Tibial nerve (tissue), 4 donors: Measurements from ENCODE around the gene TMEM220. TPM values are rescaled to one million over a fixed set of nuclear protein-coding genes. Genes with fewer than 3 reads are reported as not detected.

Experiments
- DNase-seq, 2 donors: peaks; one replicate each; pipeline ENCODE4 v3.0.0-alpha.2; 2019; ENCODE audit warnings: low spot score in 2 of 2
- H3K27ac ChIP-seq, 4 donors: fragments of 200-600 bp; sonication (generic) in 3 of 4; one replicate each; pipeline ENCODE4 v1.5.1; 2017 to 2019; ENCODE audit warnings: mild to moderate bottlenecking in 1 of 4
- H3K27me3 ChIP-seq, 2 donors: fragments of 200-600 bp; sonication (generic) in 1 of 2; one replicate each; pipeline versions ENCODE4 v1.5.1 to v1.6.0; 2017 to 2019
- H3K36me3 ChIP-seq, 3 donors: fragments of 200-600 bp; sonication (generic); one replicate each; pipeline ENCODE4 v1.5.1; 2018 to 2019
- H3K4me1 ChIP-seq, 4 donors: fragments of 200-600 bp; sonication (generic) in 3 of 4; one replicate each; pipeline ENCODE4 v1.5.1; 2017 to 2019
- H3K4me3 ChIP-seq, 4 donors: fragments of 200-600 bp; sonication (generic) in 3 of 4; one replicate each; pipeline ENCODE4 v1.5.1; 2017 to 2019; ENCODE audit warnings: mild to moderate bottlenecking in 1 of 4, moderate library complexity in 1 of 4
- H3K9me3 ChIP-seq, 4 donors: fragments of 200-600 bp; sonication (generic) in 3 of 4; one replicate each; pipeline ENCODE4 v1.5.1; 2017 to 2019
- EP300 ChIP-seq, 2 donors: sonication (generic); formaldehyde crosslinking; IDR thresholded peaks; one replicate each; pipeline ENCODE4 v1.6.1; 2017; ENCODE audit warnings: antibody characterized with exemption in 2 of 2, mild to moderate bottlenecking in 1 of 2
- POLR2A ChIP-seq, 2 donors: fragments of 450-650 bp; IDR thresholded peaks; one replicate each; pipeline ENCODE4 v1.6.1; 2017; ENCODE audit warnings: antibody characterized with exemption in 2 of 2, mild to moderate bottlenecking in 2 of 2, moderate library complexity in 2 of 2
- WGBS, 2 donors: methylation state at CpG; one replicate each; pipeline ENCODE4 v1.1.5; 2018; 5-methylcytosine and 5-hydroxymethylcytosine counted together
- total RNA-seq, 4 donors: library from RNA; depleted of rRNA; stranded (reverse); fragments of >200 nt; gene quantifications; one replicate each; pipeline ENCODE4 v1.1.0, GENCODE V29; 2016
- TF ChIP-seq, protein P1 (sequence below), 5 experiments: fragments of 200-600 bp in 3 of 5; fragments of 450-650 bp in 2 of 5; sonication (generic) in 3 of 5; IDR thresholded peaks; one replicate each; pipeline ENCODE4 v1.5.1; 2016 to 2019; ENCODE audit warnings: antibody characterized with exemption in 5 of 5, mild to moderate bottlenecking in 3 of 5, moderate library complexity in 2 of 5

Gene TMEM220
- total RNA-seq, 4 donors from 2014 or later: 4.5 to 9.2 (median 8.9) TPM

DNA sequence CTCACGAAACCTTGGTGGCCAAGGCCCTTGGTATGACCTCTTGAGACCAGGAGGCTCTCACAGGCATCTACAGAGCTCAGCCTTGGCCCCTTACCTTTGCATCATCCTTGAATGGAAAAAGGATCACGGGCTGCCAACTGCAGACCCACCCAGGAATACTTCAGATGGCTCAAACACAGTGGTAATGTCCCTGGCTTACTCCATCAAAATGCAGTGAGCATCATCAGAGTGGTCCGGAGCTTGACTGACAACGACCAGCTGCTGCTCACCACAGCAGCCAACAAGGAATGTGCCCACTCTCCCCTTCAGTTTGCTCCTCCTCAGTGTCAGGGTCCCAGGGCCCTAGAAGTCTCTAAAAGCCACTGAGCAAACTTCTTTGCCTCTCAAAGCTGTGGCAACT, 55.1 kb downstream of the TMEM220 start:
- H3K27me3 ChIP-seq: no peaks in the 10 kb centered on the region
- no peak overlapping the region for H3K27ac ChIP-seq
- WGBS, 2 donors: 95 to 96% methylated on average over 4 of the region's 4 CpGs
- no peak overlapping the region for H3K4me3 ChIP-seq
- H3K9me3 ChIP-seq: no peaks in the 10 kb centered on the region
- H3K4me1 ChIP-seq: no peaks in the 10 kb centered on the region
- no peak for DNase-seq
- TF ChIP-seq POLR2A (IDR thresholded peaks at IDR 0.05) (no peak), EP300 (IDR thresholded peaks at IDR 0.05) (no peak)
- TF ChIP-seq, protein P1, sequence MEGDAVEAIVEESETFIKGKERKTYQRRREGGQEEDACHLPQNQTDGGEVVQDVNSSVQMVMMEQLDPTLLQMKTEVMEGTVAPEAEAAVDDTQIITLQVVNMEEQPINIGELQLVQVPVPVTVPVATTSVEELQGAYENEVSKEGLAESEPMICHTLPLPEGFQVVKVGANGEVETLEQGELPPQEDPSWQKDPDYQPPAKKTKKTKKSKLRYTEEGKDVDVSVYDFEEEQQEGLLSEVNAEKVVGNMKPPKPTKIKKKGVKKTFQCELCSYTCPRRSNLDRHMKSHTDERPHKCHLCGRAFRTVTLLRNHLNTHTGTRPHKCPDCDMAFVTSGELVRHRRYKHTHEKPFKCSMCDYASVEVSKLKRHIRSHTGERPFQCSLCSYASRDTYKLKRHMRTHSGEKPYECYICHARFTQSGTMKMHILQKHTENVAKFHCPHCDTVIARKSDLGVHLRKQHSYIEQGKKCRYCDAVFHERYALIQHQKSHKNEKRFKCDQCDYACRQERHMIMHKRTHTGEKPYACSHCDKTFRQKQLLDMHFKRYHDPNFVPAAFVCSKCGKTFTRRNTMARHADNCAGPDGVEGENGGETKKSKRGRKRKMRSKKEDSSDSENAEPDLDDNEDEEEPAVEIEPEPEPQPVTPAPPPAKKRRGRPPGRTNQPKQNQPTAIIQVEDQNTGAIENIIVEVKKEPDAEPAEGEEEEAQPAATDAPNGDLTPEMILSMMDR (IDR thresholded peaks at IDR 0.05): no peak
- peaks cover 0 to 60% (median 0%) of the 10 kb centered on the region in 3 donors for H3K36me3 ChIP-seq

DNA sequence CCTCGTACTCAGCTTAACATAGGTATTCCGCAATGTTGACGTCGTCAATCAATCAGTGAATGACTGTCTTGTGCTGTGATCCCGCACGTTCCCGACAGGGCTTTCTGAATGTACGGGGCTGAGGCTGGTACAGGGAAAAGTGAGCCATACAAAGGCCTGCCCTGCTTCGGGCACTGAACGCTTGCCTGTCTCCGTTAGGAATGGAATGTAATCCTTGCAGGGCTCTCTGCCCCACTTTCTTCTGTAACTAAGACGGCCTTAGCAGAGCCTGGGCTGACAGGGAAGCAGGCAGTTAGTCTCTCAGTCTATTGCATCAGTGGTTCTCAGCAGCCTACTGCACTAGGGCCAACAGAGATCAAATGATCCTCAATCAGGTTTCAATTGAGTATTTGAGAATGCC, 56.5 kb downstream of the TMEM220 start:
- TF ChIP-seq, protein P1 (IDR thresholded peaks at IDR 0.05): no peak
- TF ChIP-seq POLR2A (IDR thresholded peaks at IDR 0.05): no peak
- TF ChIP-seq EP300 (IDR thresholded peaks at IDR 0.05): no peak
- WGBS, 2 donors: 87 to 88% methylated on average over 11 to 12 of the region's 12 CpGs
- no peak for DNase-seq
- H3K36me3 ChIP-seq: peaks cover 0 to 46% (median 0%) of the 10 kb centered on the region in 3 donors
- no peaks in the 10 kb centered on the region for H3K27me3 ChIP-seq
- no peaks in the 10 kb centered on the region for H3K9me3 ChIP-seq
- H3K27ac ChIP-seq: no peak overlapping the region
- no peak overlapping the region for H3K4me3 ChIP-seq
- no peaks in the 10 kb centered on the region for H3K4me1 ChIP-seq

DNA sequence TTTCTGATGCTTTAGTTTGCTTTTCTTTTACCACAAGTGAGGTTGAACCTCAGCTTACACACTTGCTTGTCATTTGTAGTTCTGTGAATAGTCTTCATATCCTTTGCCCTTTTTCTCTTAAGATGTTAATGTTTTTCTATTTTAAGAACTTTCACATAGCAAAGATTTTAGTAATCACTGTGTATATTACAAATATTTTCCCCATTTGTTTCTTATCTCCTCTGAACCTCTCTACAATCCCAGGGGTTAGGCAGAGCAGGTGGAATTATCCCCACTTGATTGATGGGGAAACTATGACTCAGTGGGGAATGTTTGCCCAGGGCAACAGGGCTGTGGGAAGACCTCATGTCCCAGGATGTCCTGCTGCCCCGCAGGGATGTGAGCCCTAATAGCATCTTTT, 61.0 kb downstream of the TMEM220 start:
- Histone ChIP-seq H3K36me3 (peaks cover 0 to 15% (median 0%) of the 10 kb centered on the region in 3 donors), H3K4me1 (no peaks in the 10 kb centered on the region), H3K27me3 (no peaks in the 10 kb centered on the region), H3K9me3 (no peaks in the 10 kb centered on the region), H3K4me3 (no peak overlapping the region), H3K27ac (no peak overlapping the region)
- DNase-seq: no peak
- WGBS, 2 donors: 74 to 100% methylated on average over 1 of the region's 1 CpG
- TF ChIP-seq, protein P1 (IDR thresholded peaks at IDR 0.05): no peak
- no peak for TF ChIP-seq EP300 (IDR thresholded peaks at IDR 0.05)
- no peak for TF ChIP-seq POLR2A (IDR thresholded peaks at IDR 0.05)

DNA sequence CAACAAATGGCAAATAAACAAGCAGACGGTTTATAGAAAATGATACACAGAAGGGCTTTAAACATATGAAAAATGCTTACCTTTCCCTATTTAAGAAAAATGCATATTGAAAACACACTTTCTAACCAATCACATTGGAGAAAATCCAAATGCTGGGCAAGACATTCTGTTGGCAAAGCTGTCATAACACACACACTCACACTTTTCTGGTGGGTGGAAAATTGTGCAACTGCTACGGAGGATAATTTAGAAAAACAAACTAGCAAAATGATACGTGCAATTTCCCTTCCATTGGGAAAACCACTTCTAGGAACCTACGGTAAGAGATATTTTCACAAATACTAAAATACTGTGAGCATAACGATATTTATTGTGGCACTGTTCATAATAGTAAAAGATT, 62.9 kb downstream of the TMEM220 start:
- no peak for DNase-seq
- no peaks in the 10 kb centered on the region for H3K27me3 ChIP-seq
- 73 to 75% methylated on average over 5 of the region's 5 CpGs for WGBS, 2 donors
- no peak overlapping the region for H3K27ac ChIP-seq
- H3K36me3 ChIP-seq: peaks cover 0 to 8% (median 0%) of the 10 kb centered on the region in 3 donors
- H3K9me3 ChIP-seq: no peaks in the 10 kb centered on the region
- H3K4me1 ChIP-seq: no peaks in the 10 kb centered on the region
- no peak overlapping the region for H3K4me3 ChIP-seq
- TF ChIP-seq, protein P1 (IDR thresholded peaks at IDR 0.05): no peak
- TF ChIP-seq EP300 (IDR thresholded peaks at IDR 0.05): no peak
- no peak for TF ChIP-seq POLR2A (IDR thresholded peaks at IDR 0.05)

DNA sequence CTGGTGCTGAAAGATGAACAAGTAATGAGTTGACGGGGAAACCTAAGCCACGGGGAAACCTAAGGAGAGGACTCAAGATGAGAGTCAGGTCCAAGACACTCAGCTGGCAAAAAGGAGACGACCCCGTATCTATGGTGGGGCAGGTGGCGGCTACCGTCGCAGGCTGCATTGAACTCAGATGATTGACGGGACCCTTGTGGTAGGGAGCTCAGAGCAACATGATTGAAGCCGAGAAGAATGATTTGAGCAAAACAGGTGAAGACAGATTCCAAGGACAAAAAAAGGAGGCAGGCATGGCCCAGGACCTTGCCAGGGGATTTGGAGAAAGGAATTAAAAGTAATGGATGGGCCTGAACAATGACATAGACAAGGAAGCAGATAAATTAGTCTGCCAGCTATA, 65.3 kb downstream of the TMEM220 start:
- no peak for DNase-seq
- Histone ChIP-seq H3K9me3 (no peaks in the 10 kb centered on the region), H3K27ac (no peak overlapping the region), H3K27me3 (no peaks in the 10 kb centered on the region), H3K4me1 (no peaks in the 10 kb centered on the region), H3K36me3 (peaks cover 0 to 23% (median 0%) of the 10 kb centered on the region in 3 donors), H3K4me3 (no peak overlapping the region)
- TF ChIP-seq, protein P1 (IDR thresholded peaks at IDR 0.05): no peak
- TF ChIP-seq POLR2A (IDR thresholded peaks at IDR 0.05) (no peak), EP300 (IDR thresholded peaks at IDR 0.05) (no peak)
- 90 to 91% methylated on average over 9 of the region's 9 CpGs for WGBS, 2 donors

Other genes with a start within 250 kb of the TMEM220 start
- under 1 TPM in 1 of 4 donors, not detected in 3; 0.39 TPM for gene MYH1, start 211.5 kb downstream of the TMEM220 start, total RNA-seq
- gene MYH2, start 180.4 kb downstream of the TMEM220 start, total RNA-seq: not detected
- 1 to 10 TPM in 3 of 4 donors, under 1 TPM in 1; 0.59 to 8.1 (median 3.8) TPM for gene MYH3, start 72.7 kb downstream of the TMEM220 start, total RNA-seq
- 10 to 100 TPM; 17.0 to 26.5 (median 19.5) TPM for gene SCO1, start 32.5 kb downstream of the TMEM220 start, total RNA-seq
- gene ADPRM, start 32.4 kb downstream of the TMEM220 start, total RNA-seq: 10 to 100 TPM in 3 of 4 donors, 1 to 10 TPM in 1; 9.4 to 17.7 (median 13.3) TPM
- gene TMEM238L, start 74.1 kb upstream of the TMEM220 start, total RNA-seq: not detected
- gene PIRT, start 108.1 kb upstream of the TMEM220 start, total RNA-seq: not detected